GM23338 (cell line): ENCODE data around the gene REPS1.

Experiments
- CREB1 ChIP-seq: fragments of 250-450 bp; sonication (Bioruptor Pico); IDR thresholded peaks from 2 replicates; pipeline ENCODE4 v1.5.0; 2020; ENCODE audit warnings: low read depth, mild to moderate bottlenecking, moderate library complexity
- ETS1 ChIP-seq: IDR thresholded peaks from 2 replicates; pipeline ENCODE4 v1.6.1; 2016; ENCODE audit warnings: antibody characterized with exemption
- EZH2 ChIP-seq: fragments of 200-600 bp; sonication (generic); IDR thresholded peaks from one replicate; pipeline ENCODE4 v1.8.0; 2017; ENCODE audit warnings: antibody characterized with exemption, mild to moderate bottlenecking, low read depth; ENCODE audit not compliant: unreplicated experiment
- EZH2phosphoT487 ChIP-seq: fragments of 200-600 bp; sonication (generic); IDR thresholded peaks from one replicate; pipeline ENCODE4 v1.8.1; 2018; ENCODE audit warnings: antibody characterized with exemption; ENCODE audit not compliant: unreplicated experiment
- POLR2AphosphoS5 ChIP-seq: IDR thresholded peaks from 2 replicates; pipeline ENCODE4 v1.6.1; 2016; ENCODE audit warnings: antibody characterized with exemption, low read depth
- REST ChIP-seq: IDR thresholded peaks from one replicate; pipeline ENCODE4 v1.6.1; 2018; ENCODE audit warnings: antibody characterized with exemption; ENCODE audit not compliant: unreplicated experiment
- ZNF114 ChIP-seq: fragments of 250-450 bp; sonication (Bioruptor Pico); IDR thresholded peaks from 2 replicates; pipeline ENCODE4 v1.5.0; 2020; ENCODE audit warnings: mild to moderate bottlenecking, moderate library complexity
- ZNF331 ChIP-seq: fragments of 250-450 bp; sonication (Bioruptor Pico); IDR thresholded peaks from 2 replicates; pipeline ENCODE4 v1.5.0; 2020; ENCODE audit warnings: low read depth, mild to moderate bottlenecking, moderate library complexity
- TF ChIP-seq, protein P1 (sequence below), 2 experiments: fragments of 200-600 bp in 1 of 2; sonication (generic) in 1 of 2; conservative IDR thresholded peaks; 2 replicates each; pipeline versions ENCODE4 v1.5.1 to v1.6.1; 2016 to 2017; ENCODE audit warnings: antibody characterized with exemption in 2 of 2, low read depth in 2 of 2, mild to moderate bottlenecking in 2 of 2, moderate library complexity in 1 of 2

DNA sequence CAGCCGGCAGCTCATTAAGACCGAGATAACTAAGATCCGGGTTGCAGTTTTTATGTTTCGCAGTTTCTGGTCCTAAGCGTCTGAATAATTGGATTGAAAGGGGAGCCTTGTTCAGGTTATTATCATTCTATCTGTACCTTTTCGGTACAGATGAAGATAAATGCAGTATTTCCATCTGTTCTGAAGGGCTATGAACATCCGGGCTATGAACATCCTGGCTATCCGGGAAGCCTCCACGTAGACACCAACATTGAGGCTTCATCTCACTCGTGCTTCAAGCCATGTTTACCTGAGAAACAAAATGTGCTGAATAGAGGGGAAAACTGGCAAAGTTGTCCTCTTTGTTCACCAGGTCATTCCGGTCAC lies 399 bp upstream of the REPS1 start:
- TF ChIP-seq, protein P1, sequence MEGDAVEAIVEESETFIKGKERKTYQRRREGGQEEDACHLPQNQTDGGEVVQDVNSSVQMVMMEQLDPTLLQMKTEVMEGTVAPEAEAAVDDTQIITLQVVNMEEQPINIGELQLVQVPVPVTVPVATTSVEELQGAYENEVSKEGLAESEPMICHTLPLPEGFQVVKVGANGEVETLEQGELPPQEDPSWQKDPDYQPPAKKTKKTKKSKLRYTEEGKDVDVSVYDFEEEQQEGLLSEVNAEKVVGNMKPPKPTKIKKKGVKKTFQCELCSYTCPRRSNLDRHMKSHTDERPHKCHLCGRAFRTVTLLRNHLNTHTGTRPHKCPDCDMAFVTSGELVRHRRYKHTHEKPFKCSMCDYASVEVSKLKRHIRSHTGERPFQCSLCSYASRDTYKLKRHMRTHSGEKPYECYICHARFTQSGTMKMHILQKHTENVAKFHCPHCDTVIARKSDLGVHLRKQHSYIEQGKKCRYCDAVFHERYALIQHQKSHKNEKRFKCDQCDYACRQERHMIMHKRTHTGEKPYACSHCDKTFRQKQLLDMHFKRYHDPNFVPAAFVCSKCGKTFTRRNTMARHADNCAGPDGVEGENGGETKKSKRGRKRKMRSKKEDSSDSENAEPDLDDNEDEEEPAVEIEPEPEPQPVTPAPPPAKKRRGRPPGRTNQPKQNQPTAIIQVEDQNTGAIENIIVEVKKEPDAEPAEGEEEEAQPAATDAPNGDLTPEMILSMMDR (conservative IDR thresholded peaks at IDR 0.05; ENCODE audit: low read depth in 2 of 2), result no peak
- TF ChIP-seq ZNF331 (CRISPR knock-in tag), result no peak
- no peak for TF ChIP-seq EZH2
- no peak for TF ChIP-seq REST
- TF ChIP-seq POLR2AphosphoS5, result no peak
- no peak for TF ChIP-seq EZH2phosphoT487
- no peak for TF ChIP-seq CREB1 (CRISPR knock-in tag)
- TF ChIP-seq ETS1, result no peak
- TF ChIP-seq ZNF114 (CRISPR knock-in tag), result no peak
